Activated CD4-positive, alpha-beta T cell treated with anti-CD3 and anti-CD28 coated beads, Interleukin-2, amount 10 ng/mL, durations not matched to agents 7 days and 5 days (primary cell): ENCODE data around the gene IKZF2. TPM values are rescaled to one million over a fixed set of nuclear protein-coding genes. Genes with fewer than 3 reads are reported as not detected.

Experiments used
- CTCF ChIA-PET: fragments of 350-600 bp; sonication (Branson Sonifier 250); formaldehyde crosslinking; loops from one replicate; lab custom pipeline; 2021; ENCODE audit warnings: antibody characterized with exemption; lab: Charles Lee
- POLR2A ChIA-PET: fragments of 350-600 bp; sonication (Branson Sonifier 250); formaldehyde crosslinking; loops from one replicate; lab custom pipeline; 2021; ENCODE audit warnings: antibody characterized with exemption; lab: Charles Lee
- DNase-seq: peaks from one replicate; pipeline ENCODE4 v3.0.0-alpha.2; 2020
- H3K27ac Mint-ChIP-seq: one replicate; pipeline ENCODE4 v1.8.0; 2021; ENCODE audit warnings: mild to moderate bottlenecking, moderate library complexity, mixed read lengths
- H3K27me3 Mint-ChIP-seq: one replicate; pipeline ENCODE4 v1.8.0; 2021; ENCODE audit warnings: mixed read lengths
- H3K36me3 Mint-ChIP-seq: one replicate; pipeline ENCODE4 v1.8.0; 2021; ENCODE audit warnings: low read depth, mixed read lengths
- H3K4me1 Mint-ChIP-seq: one replicate; pipeline ENCODE4 v1.8.0; 2021; ENCODE audit warnings: mixed read lengths
- H3K4me3 Mint-ChIP-seq: one replicate; pipeline ENCODE4 v1.8.0; 2021; ENCODE audit warnings: mild to moderate bottlenecking, moderate library complexity, mixed read lengths
- H3K9me3 Mint-ChIP-seq: one replicate; pipeline ENCODE4 v1.8.0; 2021; ENCODE audit warnings: mixed read lengths
- total RNA-seq, 2 experiments: library from RNA; stranded (reverse); gene quantifications; one replicate each; pipeline ENCODE4 v1.2.3, GENCODE V29; 2021

Gene IKZF2
- total RNA-seq, 2 experiments from 2014 or later: 5.1 TPM

DNA sequence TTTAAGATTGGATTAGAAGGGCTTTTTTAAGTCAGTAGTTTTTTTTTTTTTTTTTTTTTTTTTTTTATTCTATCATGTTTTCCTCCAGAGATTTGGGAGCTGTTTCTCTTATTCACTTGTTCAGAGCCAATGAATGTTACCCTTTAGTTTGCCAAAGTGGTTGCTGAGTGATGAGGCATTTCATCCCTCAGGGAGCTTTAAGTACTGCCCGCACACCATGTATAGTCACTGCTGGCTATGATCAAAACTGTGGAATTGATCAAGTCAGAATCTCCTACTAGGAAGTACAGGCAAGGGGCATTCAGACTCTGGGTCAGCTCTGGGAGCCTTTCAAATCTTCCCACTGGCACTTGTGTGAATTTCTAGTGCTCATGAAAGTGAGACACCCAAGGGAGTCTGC, 201.6 kb downstream of the IKZF2 start:
- Mint-ChIP-seq H3K36me3 (no peaks in the 10 kb centered on the region), H3K4me1 (no peaks in the 10 kb centered on the region), H3K4me3 (no peak overlapping the region), H3K9me3 (peaks cover 4% of the 10 kb centered on the region), H3K27me3 (peaks cover 1% of the 10 kb centered on the region), H3K27ac (no peak overlapping the region)
- CTCF ChIA-PET: no interaction called here
- POLR2A ChIA-PET: no interaction called here
- no peak for DNase-seq

Other genes with a start within 250 kb of the IKZF2 start
- gene SPAG16, start 132.9 kb upstream of the IKZF2 start, total RNA-seq: 10 to 100 TPM; 10.6 to 10.7 TPM